Lower leg skin (tissue), 4 donors: ENCODE measurements around the gene SLC5A11. TPM values are rescaled to one million over a fixed set of nuclear protein-coding genes. Genes with fewer than 3 reads are reported as not detected.

ENCODE experiments used
- DNase-seq, 2 donors: peaks; one replicate each; pipeline ENCODE4 v3.0.0-alpha.2; 2019; ENCODE audit warnings: low spot score in 2 of 2
- H3K4me3 ChIP-seq: fragments of 200-600 bp; sonication (generic); 2 replicates; pipeline ENCODE4 v1.5.1; 2017; ENCODE audit warnings: mild to moderate bottlenecking, low read depth; ENCODE audit not compliant: poor library complexity, severe bottlenecking
- CTCF ChIP-seq, 3 donors: fragments of 450-650 bp; IDR thresholded peaks; one replicate each; pipeline ENCODE4 v1.5.1; 2016; ENCODE audit warnings: antibody characterized with exemption in 3 of 3, mild to moderate bottlenecking in 3 of 3, moderate library complexity in 2 of 3
- POLR2A ChIP-seq, 2 donors: fragments of 450-650 bp; IDR thresholded peaks; one replicate each; pipeline ENCODE4 v1.6.1; 2016 to 2017; ENCODE audit warnings: antibody characterized with exemption in 2 of 2, mild to moderate bottlenecking in 1 of 2, moderate library complexity in 1 of 2
- WGBS, 2 donors: methylation state at CpG; one replicate each; pipeline ENCODE4 v1.1.5; 2018; 5-methylcytosine and 5-hydroxymethylcytosine counted together
- intact Hi-C: fragments of 100-400 bp; cut with DNase I; formaldehyde crosslinking; loops from one replicate; pipeline ENCODE4 v1.15.0; 2023; ENCODE audit warnings: low total_unique reads
- total RNA-seq, 4 donors: library from RNA; depleted of rRNA; stranded (reverse); fragments of >200 nt; gene quantifications; one replicate each; pipeline ENCODE4 v1.1.0, GENCODE V29; 2016

Gene SLC5A11
- total RNA-seq, 4 donors from 2014 or later = not detected

- TF ChIP-seq CTCF (IDR thresholded peaks at IDR 0.05) (no peak), POLR2A (IDR thresholded peaks at IDR 0.05) (no peak)
- no peak overlapping the region for H3K4me3 ChIP-seq
- intact Hi-C loops = no loop called here
- 92% methylated on average over 10 of the region's 10 CpGs for WGBS, 2 donors
- DNase-seq = no peak
These were observed 61.1 kb downstream of the SLC5A11 start for GRCh38 chr16:24906901-24907300.

DNA sequence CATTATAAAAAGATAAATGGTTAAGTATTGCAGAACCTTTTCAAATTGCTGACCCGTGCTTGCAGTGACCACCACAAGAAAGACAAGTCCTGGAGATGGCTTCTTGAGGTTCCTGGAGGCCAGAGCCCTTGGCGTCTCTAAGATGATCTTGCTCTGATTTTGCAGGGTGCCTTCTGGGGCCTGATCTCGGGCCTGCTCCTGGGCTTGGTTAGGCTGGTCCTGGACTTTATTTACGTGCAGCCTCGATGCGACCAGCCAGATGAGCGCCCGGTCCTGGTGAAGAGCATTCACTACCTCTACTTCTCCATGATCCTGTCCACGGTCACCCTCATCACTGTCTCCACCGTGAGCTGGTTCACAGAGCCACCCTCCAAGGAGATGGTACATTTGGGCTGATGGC is 63.0 kb downstream of the SLC5A11 start:
- TF ChIP-seq POLR2A (IDR thresholded peaks at IDR 0.05) (no peak), CTCF (IDR thresholded peaks at IDR 0.05) (no peak)
- WGBS, 2 donors = 86 to 93% methylated on average over 10 of the region's 10 CpGs
- no peak for DNase-seq
- H3K4me3 ChIP-seq = no peak overlapping the region
- intact Hi-C loops = no loop called here

- intact Hi-C loops = no loop called here
- 77 to 84% methylated on average over 5 of the region's 5 CpGs for WGBS, 2 donors
- H3K4me3 ChIP-seq = no peak overlapping the region
- no peak for TF ChIP-seq POLR2A (IDR thresholded peaks at IDR 0.05)
- TF ChIP-seq CTCF (IDR thresholded peaks at IDR 0.05) = no peak
- no peak for DNase-seq
These were observed 64.1 kb downstream of the SLC5A11 start for GRCh38 chr16:24909856-24910255.

- H3K4me3 ChIP-seq = no peak overlapping the region
- DNase-seq = no peak
- TF ChIP-seq POLR2A (IDR thresholded peaks at IDR 0.05) (no peak), CTCF (IDR thresholded peaks at IDR 0.05) (no peak)
- intact Hi-C loops = no loop called here
- 81 to 90% methylated on average over 2 of the region's 2 CpGs for WGBS, 2 donors
These were observed 69.3 kb downstream of the SLC5A11 start for GRCh38 chr16:24915019-24915418.

DNA sequence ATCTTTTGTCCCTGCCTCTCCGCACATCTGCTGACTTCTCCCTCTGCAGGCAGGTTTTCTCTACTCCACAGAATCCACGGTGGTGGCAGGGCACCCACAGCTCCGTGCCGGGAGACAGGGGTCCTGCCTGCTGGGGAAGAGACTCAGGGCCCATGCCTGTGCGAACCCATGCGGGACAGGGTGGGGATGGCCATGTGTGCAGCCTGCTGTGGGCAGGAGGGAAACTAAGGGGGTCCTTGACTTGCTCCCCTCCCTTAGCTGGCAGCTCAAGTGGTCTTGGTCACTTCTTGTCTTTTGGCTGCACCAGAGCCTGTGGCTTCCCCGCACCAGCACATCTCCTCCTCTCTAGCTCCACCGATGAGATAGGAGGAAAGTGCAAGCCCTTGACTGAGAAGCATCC is 69.8 kb downstream of the SLC5A11 start:
- no peak for TF ChIP-seq POLR2A (IDR thresholded peaks at IDR 0.05)
- no peak for TF ChIP-seq CTCF (IDR thresholded peaks at IDR 0.05)
- intact Hi-C loops = no loop called here
- H3K4me3 ChIP-seq = no peak overlapping the region
- DNase-seq = no peak
- 87 to 93% methylated on average over 7 to 8 of the region's 8 CpGs for WGBS, 2 donors

DNA sequence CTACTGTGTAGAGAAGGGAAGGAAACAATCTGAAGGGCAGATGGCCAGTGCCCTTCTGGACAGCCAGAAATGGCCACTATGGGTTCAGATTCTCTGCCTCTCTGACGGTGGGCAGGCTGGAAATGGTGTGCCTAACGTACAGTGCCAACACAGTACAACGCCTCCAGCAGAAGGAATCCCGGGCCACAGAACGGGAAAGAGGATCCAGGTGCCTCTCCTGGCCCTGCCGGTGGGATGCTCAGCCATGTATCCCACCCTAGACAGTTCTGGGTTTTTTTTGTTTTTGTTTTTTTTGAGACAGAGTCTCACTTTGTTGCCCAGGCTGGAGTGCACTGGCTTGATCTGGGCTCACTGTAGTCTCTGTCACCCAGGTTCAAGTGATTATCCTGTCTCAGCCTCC is 71.5 kb downstream of the SLC5A11 start:
- intact Hi-C loops = no loop called here
- WGBS, 2 donors = 94 to 97% methylated on average over 6 of the region's 6 CpGs
- DNase-seq = no peak
- H3K4me3 ChIP-seq = no peak overlapping the region
- TF ChIP-seq POLR2A (IDR thresholded peaks at IDR 0.05) (no peak), CTCF (IDR thresholded peaks at IDR 0.05) (no peak)
